Esophagus (tissue), 2 donors: ENCODE measurements around the gene SLC35F1. TPM values are rescaled to one million over a fixed set of nuclear protein-coding genes. Genes with fewer than 3 reads are reported as not detected.

Experiments
- H3K27ac ChIP-seq, 2 donors: one replicate each; pipeline ENCODE4 v1.5.1; 2013; ENCODE audit warnings: low read depth in 2 of 2, mild to moderate bottlenecking in 2 of 2, inconsistent platforms in 1 of 2, low read length in 1 of 2, moderate library complexity in 1 of 2
- H3K27me3 ChIP-seq, 2 donors: one replicate each; pipeline ENCODE4 v1.6.1; 2013; ENCODE audit warnings: low read length in 2 of 2, control low read depth in 1 of 2, mild to moderate bottlenecking in 1 of 2; ENCODE audit not compliant: insufficient read depth in 2 of 2, control insufficient read depth in 1 of 2
- H3K36me3 ChIP-seq, 2 donors: one replicate each; pipeline ENCODE4 v1.6.1; 2013; ENCODE audit warnings: low read length in 1 of 2; ENCODE audit not compliant: control insufficient read depth in 2 of 2, insufficient read depth in 2 of 2
- H3K4me1 ChIP-seq, 2 donors: one replicate each; pipeline ENCODE4 v1.6.1; 2013; ENCODE audit warnings: low read length in 1 of 2; ENCODE audit not compliant: control insufficient read depth in 2 of 2, insufficient read depth in 2 of 2
- H3K4me3 ChIP-seq, 2 donors: one replicate each; pipeline ENCODE4 v1.5.1; 2013; ENCODE audit warnings: low read length in 2 of 2, mild to moderate bottlenecking in 2 of 2, low read depth in 1 of 2, moderate library complexity in 1 of 2
- H3K9me3 ChIP-seq, 2 donors: one replicate each; pipeline ENCODE4 v1.6.1; 2013; ENCODE audit warnings: mild to moderate bottlenecking in 2 of 2, low read depth in 1 of 2, low read length in 1 of 2, moderate library complexity in 1 of 2; ENCODE audit not compliant: control insufficient read depth in 2 of 2, insufficient read depth in 1 of 2
- WGBS, 2 donors: extraction: QIAGEN DNeasy Blood & Tissue Kit; methylation state at CpG; one replicate each; pipeline ENCODE4 v1.1.7; 2013; 5-methylcytosine and 5-hydroxymethylcytosine counted together
- polyA plus RNA-seq, 2 donors: library from polyadenylated mRNA; stranded (reverse); fragments of 200-250 nt; gene quantifications; one replicate each; pipeline ENCODE4 v1.2.3, GENCODE V29; 2013
- donor health status: healthy with polysubstance abuse.
- donor health status: Bipolar disorder and iron deficiency.

SLC35F1 gene
- polyA plus RNA-seq, 2 donors, result 0.08 to 0.13 TPM

DNA sequence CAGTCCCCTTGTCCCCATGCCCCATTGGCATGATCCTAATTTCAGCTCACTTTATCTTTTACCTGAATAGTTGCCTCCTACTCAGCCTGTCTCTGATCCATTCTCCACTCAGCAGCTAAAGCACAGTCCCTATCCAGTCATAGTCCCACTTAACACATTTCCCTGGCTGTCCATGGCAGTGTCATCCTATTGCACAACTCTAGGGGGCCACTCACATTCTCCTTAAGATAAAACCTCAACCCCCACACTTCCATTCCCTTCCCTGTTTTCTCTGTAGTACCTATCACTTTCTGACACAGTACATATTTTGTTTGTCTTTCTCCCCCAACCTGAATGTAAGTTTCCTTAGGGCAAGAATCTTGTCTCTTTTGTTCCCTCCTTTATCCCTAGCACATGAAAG lies 420.2 kb downstream of the SLC35F1 start:
- Histone ChIP-seq H3K27ac (no peak overlapping the region), H3K36me3 (no peaks in the 10 kb centered on the region), H3K4me3 (no peak overlapping the region), H3K27me3 (no peaks in the 10 kb centered on the region), H3K4me1 (no peaks in the 10 kb centered on the region), H3K9me3 (no peaks in the 10 kb centered on the region)

DNA sequence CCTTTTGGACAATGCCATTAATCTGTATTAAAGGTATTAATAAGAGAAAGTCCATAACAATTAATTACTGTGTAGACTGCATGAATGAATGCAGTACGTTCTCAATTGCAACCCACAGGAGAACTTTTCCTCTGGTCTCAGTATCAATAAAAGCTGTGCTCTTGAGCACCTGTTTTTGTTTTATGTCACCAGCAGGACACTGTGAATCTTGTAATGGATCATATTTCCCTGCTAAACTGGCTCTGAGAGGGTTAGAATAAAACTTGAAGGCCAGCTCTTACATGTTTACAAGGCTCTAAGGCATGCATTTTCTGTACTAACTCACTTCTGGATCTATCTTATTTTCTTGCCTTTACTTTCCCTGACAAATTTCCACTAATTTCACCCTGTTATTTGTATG lies 426.7 kb downstream of the SLC35F1 start:
- Histone ChIP-seq H3K4me1 (no peaks in the 10 kb centered on the region), H3K9me3 (no peaks in the 10 kb centered on the region), H3K36me3 (no peaks in the 10 kb centered on the region), H3K4me3 (no peak overlapping the region), H3K27me3 (no peaks in the 10 kb centered on the region), H3K27ac (no peak overlapping the region)
- 89 to 93% methylated on average over 1 of the region's 1 CpG for WGBS, 2 donors

DNA sequence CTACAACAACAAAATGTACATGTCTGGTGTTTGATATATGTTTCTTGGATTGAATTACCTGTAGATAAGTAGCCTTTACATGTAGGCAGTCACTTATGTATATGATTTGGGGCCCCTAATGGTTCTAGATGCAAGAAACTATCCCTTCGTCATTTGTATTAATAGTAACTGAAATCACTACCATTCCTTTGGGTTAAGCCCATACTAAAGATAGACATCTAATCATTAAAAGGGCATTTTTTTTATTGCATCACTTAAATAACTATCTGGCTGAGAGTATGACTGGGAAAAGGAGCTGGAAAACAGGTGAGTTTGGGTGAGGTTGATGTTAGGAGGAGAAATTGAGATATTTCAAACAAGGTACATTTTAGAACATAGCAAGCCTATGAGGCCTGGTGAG lies 427.6 kb downstream of the SLC35F1 start:
- Histone ChIP-seq H3K36me3 (no peaks in the 10 kb centered on the region), H3K4me1 (no peaks in the 10 kb centered on the region), H3K4me3 (no peak overlapping the region), H3K9me3 (no peaks in the 10 kb centered on the region), H3K27ac (no peak overlapping the region), H3K27me3 (no peaks in the 10 kb centered on the region)
- WGBS, 2 donors, result 84 to 89% methylated on average over 1 of the region's 1 CpG

DNA sequence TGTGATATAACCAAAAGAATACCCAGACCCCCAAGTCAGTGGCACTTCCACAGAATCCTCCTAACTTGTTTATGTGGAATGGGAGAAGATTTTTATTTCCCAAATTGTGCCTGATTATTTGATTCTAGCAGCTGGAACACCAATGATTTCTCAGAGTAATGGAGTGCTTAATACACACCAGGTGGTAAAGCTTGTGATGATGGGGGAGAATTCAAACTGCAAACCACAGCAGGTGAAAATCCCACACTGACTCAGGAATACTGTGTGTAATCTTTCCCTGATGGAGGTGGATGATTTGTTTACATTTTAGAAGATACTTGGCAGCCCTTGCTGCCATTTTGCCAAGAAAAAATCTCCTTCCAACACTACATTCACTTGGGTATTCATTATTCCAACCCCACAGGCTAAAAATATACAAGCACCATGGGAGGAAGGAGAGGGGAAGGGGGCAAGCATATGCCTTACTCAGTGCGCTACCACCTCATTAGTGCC lies 428.3 kb downstream of the SLC35F1 start:
- H3K4me3 ChIP-seq, result no peak overlapping the region
- H3K9me3 ChIP-seq, result no peaks in the 10 kb centered on the region
- no peaks in the 10 kb centered on the region for H3K4me1 ChIP-seq
- no peaks in the 10 kb centered on the region for H3K36me3 ChIP-seq
- 38 to 74% methylated on average over 1 of the region's 1 CpG for WGBS, 2 donors
- no peaks in the 10 kb centered on the region for H3K27me3 ChIP-seq
- no peak overlapping the region for H3K27ac ChIP-seq

DNA sequence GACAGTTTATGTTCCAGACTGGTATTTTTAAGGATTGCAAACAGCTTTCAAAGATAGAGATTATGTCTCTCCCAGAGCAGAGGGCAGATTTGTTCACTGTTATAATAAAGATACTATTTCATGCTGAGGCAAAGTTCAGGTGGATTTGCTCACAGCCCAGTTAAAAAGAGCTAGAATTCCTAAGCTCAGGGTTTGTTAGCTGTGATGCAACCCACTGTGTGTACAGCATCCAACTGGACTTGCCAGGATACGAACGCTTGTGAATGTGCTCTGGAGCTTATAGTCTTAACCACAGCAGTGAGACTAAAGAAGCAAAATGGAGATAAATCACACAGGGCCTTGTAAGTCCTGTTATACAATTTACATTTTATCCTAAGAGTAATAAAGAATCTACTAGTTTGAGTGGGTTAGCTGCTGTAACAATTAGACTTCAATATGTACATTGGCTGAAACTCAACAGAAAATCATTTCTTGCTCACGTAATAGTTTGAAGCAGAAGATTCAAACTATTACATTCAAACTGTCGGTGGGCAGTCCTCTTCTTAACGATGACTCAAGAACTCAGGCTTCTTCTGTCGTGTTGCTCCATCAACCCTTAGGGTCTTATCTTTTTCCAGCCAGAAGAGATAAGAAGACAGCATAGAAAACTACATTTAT lies 437.1 kb downstream of the SLC35F1 start:
- H3K27ac ChIP-seq, result no peak overlapping the region
- no peak overlapping the region for H3K4me3 ChIP-seq
- H3K36me3 ChIP-seq, result no peaks in the 10 kb centered on the region
- H3K27me3 ChIP-seq, result no peaks in the 10 kb centered on the region
- WGBS, 2 donors, result 66 to 83% methylated on average over 6 of the region's 6 CpGs
- H3K4me1 ChIP-seq, result no peaks in the 10 kb centered on the region
- peaks cover 0 to 7% of the 10 kb centered on the region in 2 donors for H3K9me3 ChIP-seq

DNA sequence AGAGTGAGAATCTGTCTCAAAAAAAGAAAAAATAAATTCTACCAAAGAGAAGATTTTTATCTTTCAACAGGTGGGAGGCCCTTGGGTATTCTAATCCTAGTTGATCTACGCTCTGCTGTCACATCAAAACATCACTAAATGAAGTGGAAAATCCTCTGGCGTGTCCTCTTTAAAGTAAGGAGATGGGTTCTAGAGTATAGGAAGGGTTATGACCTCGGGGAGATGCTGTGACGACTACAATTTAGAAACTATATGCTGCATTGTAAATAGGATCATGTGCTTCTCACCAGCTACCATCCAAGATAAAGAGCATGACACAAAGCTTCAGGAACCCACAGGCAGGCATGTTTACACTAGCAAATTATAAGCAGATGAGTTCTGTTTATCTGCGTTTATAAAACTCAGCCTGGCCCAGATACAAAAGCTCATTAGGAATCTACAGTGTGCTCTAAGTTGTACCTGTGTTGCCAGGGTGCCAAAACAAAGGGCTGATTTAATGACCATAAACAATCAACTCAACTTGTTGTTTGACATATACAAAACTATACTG lies 443.9 kb downstream of the SLC35F1 start:
- H3K36me3 ChIP-seq, result no peaks in the 10 kb centered on the region
- H3K9me3 ChIP-seq, result peaks cover 2 to 4% of the 10 kb centered on the region in 2 donors
- no peaks in the 10 kb centered on the region for H3K4me1 ChIP-seq
- H3K27me3 ChIP-seq, result no peaks in the 10 kb centered on the region
- WGBS, 2 donors, result 52 to 60% methylated on average over 5 of the region's 5 CpGs
- no peak overlapping the region for H3K27ac ChIP-seq
- no peak overlapping the region for H3K4me3 ChIP-seq

DNA sequence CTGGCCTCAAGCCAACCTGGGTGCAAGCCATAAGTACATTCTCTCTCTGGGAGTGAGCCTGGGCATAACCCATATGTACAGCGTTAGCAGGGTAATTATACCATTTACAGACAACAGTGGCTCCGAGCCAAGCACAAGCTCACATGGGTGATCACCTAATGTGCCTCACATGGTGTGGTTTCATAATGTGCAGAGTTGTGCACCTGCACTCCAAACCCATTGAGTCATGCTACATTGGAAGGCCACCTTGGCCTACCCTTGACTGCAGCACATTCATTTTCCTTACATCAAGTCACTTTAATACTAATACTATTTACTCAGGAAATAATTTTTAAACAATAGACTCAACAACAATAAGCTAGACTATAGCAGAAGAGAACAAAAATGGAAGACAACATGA lies 446.5 kb downstream of the SLC35F1 start:
- peaks cover 2 to 4% of the 10 kb centered on the region in 2 donors for H3K9me3 ChIP-seq
- H3K27ac ChIP-seq, result no peak overlapping the region
- WGBS, 2 donors, result 73 to 89% methylated on average over 2 of the region's 2 CpGs
- no peaks in the 10 kb centered on the region for H3K4me1 ChIP-seq
- H3K36me3 ChIP-seq, result no peaks in the 10 kb centered on the region
- no peak overlapping the region for H3K4me3 ChIP-seq
- H3K27me3 ChIP-seq, result no peaks in the 10 kb centered on the region

DNA sequence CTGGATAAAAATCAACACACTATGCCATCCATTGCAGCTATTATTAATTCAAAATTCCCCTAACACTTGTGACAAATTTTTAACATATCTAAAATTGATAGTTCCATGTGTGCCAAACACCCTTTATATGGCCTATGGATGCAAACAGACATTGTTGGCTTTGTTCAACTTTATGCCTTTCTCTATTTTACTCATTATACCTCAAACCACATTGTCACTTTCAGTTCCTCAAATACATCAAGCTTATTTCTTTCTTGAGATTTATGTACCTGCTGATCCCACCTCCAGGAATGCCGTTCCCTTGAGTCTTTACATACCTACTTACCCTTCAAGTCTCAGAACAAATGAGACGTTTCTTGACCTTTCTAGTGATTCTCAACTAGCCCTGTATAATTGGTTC lies 447.6 kb downstream of the SLC35F1 start:
- no peak overlapping the region for H3K27ac ChIP-seq
- WGBS, 2 donors, result 71% methylated on average over 2 of the region's 2 CpGs
- no peaks in the 10 kb centered on the region for H3K4me1 ChIP-seq
- H3K9me3 ChIP-seq, result peaks cover 2 to 4% of the 10 kb centered on the region in 2 donors
- no peaks in the 10 kb centered on the region for H3K27me3 ChIP-seq
- H3K4me3 ChIP-seq, result no peak overlapping the region
- no peaks in the 10 kb centered on the region for H3K36me3 ChIP-seq

DNA sequence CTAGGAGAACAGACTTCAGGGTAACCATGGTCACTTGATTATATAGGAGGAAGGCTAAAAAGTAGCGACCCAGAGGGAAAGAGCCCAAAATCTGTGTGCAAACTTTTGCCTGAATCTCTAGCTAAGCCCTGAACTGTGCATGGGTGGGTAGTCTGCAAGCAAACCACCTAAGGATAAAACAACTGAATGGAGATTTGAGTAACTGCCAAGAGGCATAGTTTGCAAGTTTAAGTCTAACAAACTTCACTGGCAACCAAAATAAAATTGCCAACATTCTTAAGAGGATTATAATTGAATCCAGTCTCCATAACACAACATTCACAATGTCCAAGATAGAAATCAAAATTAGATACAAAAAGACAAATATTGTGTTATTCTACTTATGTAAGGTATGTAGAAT lies 449.0 kb downstream of the SLC35F1 start:
- Histone ChIP-seq H3K4me1 (no peaks in the 10 kb centered on the region), H3K4me3 (no peak overlapping the region), H3K27ac (no peak overlapping the region), H3K27me3 (no peaks in the 10 kb centered on the region), H3K36me3 (no peaks in the 10 kb centered on the region), H3K9me3 (peaks cover 2 to 4% of the 10 kb centered on the region in 2 donors)
- WGBS, 2 donors, result 70 to 71% methylated on average over 1 of the region's 1 CpG

DNA sequence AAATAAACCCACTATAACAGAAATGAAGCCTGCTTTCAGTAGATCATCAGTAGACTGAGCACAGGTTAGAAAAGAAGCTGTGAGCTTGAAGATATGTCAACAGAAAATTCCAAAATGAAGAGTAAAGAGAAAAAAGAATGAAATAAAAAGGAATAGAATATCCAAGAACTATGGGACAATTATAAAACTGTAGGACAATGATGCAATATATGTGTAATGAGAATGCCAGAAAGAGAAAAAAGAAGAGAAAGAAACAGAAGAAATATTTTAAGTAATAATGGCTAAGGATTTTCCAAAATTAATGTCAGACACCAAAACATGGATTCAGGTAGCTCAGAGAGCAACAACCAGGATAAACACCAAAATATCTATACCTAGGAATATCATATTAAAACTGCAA lies 449.6 kb downstream of the SLC35F1 start:
- Histone ChIP-seq H3K9me3 (peaks cover 2 to 4% of the 10 kb centered on the region in 2 donors), H3K27ac (no peak overlapping the region), H3K4me3 (no peak overlapping the region), H3K27me3 (no peaks in the 10 kb centered on the region), H3K36me3 (no peaks in the 10 kb centered on the region), H3K4me1 (no peaks in the 10 kb centered on the region)
